Activated T-helper 1 cell treated with Interleukin-2 at 50 U/mL for 16 hours (primary cell): ENCODE data around the gene RAD51B.

ENCODE experiments used
- DNase-seq: peaks from one replicate; pipeline ENCODE4 v3.0.0-alpha.2; 2020; ENCODE audit warnings: low read depth

RAD51B gene

GRCh38 chr14:68526512-68527091 is 707.0 kb downstream of the RAD51B start:
- DNase-seq: no peak

DNA sequence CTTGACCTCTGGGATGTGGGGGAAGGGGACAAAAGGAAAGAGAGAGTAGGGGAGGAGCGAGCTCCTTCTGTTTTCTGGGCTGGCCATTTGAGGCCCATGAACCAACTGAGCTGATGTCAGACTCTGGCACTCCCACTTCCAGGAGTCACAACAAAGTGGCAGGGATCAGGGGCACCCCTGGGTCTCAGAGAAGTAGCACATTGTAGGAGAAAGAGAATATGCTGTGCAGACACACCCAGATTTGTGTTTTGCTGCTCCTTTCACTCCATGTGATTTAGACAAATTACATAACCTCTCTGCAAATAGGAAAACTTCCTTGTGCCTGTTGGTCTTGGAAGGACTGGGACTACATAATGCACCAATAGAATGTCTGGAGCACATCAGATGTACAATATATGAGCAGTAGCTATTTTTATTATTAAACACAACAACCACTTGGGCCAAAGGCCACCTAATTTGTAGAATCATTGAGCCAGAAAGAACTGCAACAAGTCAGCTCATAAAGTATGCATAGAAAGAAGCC is 707.8 kb downstream of the RAD51B start:
- DNase-seq: no peak

DNA sequence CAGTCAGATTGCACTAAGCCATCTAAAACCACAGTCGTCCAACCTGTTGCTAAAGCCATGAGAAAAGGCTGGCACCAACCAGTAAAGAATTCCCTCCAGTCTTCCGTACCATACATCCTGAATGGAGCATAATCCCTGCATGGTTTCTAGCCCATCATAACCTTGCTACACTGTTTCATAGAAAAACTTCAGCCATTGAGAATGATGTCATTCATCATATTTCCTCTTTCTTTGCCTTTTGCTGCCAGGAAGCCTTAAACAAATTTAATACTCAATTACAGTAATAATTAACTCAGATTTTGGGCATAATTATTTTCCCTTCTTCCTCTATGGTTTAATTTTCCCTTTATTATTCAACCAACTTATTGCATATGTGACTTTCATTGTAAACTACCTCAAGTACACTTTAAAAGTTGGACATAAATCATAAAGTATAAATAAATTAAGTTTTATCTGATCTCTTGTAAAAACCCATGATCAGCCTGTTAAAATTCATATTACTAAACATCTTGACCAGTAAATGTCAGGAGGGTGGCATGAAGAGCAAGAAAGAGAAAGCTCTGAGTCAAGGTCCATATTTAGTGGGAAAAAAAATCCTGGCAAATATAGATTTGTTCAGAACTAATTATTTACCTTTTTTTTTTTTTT is 708.6 kb downstream of the RAD51B start:
- DNase-seq: no peak

DNA sequence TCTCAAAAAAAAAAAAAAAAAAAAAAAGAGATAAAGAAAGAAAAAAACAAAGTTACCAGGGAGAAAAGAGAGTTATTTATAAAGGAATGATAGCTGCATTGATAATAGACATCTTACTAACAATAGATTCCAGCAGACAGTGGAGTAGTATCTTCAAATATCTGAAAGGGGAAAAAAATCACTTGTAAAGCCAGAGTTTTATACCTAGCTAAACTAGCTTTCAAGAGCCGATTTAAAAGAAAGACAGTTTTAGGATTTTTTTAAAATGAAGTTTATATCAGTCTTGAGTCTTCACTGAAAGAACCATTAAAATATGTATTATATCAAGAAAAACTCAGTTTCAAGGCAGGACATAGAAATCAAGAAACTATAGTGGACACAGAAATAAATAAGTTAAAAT is 710.9 kb downstream of the RAD51B start:
- no peak for DNase-seq

GRCh38 chr14:68532496-68532895 is 712.9 kb downstream of the RAD51B start:
- no peak for DNase-seq

DNA sequence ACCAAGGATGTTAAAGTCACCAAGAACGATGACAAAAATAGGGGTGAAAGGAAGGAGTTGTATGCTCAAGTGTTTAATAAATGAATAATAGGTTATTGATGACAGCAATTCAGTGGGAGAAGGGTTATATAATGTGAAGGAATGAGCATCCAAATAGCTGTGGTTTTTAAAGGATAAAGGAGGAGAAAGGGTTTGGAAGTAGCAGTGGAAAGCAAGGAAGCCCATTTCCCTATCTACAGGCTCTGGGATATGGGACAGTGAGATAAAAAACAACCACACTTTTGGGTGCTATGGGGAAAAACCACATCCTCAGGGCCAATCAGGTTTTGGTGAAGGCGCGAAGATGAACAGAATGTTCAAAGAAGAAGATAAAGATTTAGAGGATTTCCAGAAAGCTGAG is 714.7 kb downstream of the RAD51B start:
- no peak for DNase-seq

- DNase-seq: no peak
These were observed 715.9 kb downstream of the RAD51B start for GRCh38 chr14:68535404-68536017.

DNA sequence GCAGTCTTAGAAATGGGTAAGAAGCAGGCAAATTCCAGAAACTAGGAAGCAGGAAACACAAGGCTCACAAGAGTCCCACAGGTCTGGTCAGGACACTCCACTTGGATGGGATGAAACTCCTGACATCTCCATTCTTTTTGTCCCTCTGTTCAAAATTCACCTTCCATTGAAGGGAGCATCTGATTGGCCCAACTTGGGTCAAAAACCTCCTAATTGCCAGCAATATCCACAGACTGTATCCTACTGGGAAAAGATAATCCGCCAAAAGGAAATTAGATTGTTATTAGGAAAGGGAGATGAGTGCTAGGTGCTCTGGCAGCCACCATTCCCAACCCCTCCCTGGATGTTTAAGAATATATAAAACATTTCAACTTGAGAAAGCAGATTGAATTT is 716.4 kb downstream of the RAD51B start:
- DNase-seq: no peak

- no peak for DNase-seq
These were observed 719.1 kb downstream of the RAD51B start for GRCh38 chr14:68538639-68539038.

DNA sequence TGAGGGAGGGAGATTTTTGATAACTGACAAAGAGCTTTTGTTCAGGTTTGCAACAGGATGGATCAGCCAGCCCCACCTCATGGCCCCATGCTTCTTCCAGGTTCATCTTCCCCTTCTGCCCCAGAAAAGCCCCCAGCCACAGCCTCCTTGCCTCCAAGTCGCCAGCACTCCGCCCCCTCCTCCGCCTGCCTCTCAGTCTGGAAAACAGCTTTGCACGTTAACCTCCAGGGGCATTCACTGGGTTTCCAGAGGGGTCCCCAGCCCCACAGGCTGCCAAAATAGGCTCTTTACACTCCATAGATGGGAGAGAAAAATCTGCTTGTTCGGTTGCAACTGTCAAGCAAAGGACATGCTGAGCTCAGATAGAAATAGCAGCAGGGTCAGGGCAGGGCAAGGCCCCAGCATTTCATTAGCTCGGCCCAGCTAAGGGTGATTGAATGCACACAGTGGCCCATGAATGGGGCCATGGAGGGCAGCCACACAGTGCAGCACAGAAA is 719.7 kb downstream of the RAD51B start:
- DNase-seq: no peak

GRCh38 chr14:68539789-68540188 is 720.2 kb downstream of the RAD51B start:
- no peak for DNase-seq

DNA sequence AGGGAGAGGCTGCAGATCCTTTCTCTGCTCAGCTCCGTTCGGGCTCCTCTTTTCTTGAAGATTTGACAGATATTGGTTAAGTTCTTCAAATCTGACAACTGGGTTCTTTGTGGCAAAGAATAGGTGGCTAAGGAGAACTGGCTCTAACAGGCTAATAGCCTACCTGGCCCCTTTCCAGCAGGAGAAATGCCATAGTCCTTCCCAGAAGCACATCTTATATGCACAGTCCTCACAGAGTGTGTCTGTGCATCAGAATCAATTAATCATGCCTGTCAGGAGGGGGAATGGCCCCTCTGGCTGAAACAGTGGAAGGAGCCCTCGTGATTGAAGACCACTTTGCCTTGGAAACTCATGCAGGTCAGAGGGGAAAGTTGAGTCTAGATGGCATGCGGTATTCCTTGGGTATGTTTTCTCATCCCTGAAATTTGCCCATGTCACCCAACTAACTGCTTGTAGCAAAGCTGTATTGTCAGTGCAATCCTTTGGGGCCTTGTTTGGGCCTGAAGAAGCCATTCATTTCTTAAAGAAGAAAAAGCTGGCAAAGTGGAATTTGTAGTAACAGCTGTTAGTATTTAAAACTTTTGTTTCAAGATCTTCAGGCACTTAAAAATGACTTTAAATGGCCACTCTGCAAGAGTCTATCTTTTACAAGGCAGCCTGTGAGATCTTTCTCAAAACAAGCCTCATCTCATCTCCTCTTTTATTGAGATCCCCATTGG is 721.8 kb downstream of the RAD51B start:
- DNase-seq: no peak

GRCh38 chr14:68542346-68542745 is 722.8 kb downstream of the RAD51B start:
- DNase-seq: no peak

DNA sequence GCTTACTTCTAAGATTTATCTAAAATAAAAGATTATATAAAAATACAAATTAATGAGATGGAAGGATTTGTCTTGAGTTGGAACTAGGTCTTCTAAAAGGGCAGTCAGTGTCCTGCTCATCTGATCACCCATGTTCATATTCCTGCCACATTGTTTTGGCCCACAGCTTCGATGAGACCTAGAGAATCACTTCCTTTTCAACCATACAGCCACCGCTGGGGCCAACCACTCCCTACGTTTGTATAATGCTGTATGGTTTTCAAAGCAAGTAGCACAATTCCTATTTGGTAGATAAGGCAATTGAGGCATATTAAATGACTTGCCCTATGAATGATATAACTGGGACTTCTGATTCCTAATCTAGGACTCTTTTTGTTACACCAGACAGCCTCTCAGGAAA is 723.9 kb downstream of the RAD51B start:
- no peak for DNase-seq

GRCh38 chr14:68544081-68544892 is 724.7 kb downstream of the RAD51B start:
- no peak for DNase-seq

GRCh38 chr14:68546839-68547238 is 727.3 kb downstream of the RAD51B start:
- DNase-seq: no peak

DNA sequence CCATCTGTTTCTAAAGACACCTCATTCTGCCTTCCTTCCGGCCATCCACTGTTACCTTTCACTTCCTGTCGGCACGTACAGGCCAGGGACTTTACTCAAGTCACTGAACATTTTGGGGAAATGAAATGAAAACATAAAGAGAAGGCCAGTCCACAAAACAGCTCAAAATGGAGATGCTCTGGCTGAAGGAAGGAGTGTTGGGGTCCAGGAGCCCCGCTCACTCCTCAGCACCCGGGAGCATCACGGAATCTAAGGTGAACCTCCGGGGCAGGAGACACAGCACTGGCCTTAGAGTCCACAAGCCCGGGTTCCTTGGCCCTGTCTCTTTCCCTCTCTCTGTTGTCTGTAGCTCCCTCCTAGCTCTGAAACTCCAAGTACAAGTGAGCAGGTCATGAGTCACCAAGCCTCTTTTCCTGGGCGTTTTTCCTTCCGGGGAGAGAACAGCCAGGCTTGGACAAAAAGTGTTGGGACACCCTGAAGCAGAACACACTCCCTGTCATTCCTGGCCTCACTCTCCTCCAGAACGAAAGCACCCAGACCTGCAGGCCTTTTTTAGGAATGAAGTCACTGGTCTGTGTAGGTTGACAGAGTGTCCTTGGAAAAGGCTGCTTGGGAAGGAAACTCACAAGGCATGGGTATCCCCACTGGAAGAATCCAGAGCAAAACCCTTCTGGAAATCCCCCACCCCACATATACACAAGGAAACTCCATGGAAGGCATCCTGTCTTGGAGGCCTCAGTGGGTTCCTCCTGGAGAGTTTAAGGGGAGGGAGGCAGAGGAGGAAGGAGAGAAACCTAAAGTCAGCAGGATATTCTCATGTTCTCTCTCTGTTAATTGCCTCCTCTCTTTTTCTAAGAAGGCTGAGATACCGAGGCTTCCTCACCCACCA is 728.0 kb downstream of the RAD51B start:
- DNase-seq: no peak

DNA sequence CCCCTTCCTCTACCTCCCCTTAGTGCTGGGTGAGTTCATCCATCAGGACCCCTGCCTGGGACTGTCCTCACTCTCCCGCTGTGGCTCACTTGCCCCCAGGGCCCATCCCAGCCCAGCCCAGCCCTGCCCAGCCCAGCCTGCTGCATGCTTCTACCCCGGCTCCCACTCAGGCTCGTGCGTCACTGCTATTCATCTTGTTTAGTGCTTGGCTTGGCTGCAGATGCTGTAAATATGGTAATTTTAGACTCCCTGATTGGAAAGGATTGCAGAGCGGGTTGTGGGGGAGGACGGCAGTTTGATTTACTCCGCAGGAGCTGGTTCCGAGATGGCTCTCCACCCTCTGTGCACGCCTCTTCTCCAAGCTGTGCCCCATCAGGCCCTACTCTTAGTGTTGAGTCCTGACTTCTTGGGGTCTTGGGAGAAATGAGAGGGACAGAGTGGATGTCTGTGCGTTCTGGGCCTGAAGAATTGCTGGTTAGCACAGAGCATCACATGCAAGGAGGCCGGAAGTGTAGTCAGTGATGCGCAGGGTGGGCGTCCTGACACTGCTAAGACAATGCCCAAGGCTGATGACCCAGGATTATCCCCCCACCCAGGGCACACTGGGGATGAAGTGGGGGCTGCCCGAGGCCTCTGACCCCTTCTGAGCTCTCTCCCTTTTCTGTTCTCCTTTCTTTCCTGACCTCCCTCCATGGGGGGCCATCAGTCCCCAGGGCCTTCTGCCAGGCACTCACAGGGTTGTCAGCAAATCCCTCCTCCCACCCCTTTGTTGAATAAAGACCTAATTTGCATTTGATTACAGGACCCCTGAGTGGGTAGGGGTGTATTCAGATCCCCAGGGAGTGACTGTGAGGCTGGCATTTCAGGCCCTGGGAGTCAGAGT is 728.9 kb downstream of the RAD51B start:
- DNase-seq: no peak

- DNase-seq: no peak
These were observed 730.7 kb downstream of the RAD51B start for GRCh38 chr14:68550338-68550715.
